SW480 (cell line): ENCODE results near the gene LRRC27.

ENCODE experiments used
- DNase-seq: peaks from one replicate; pipeline ENCODE4 v3.0.0-alpha.2; 2016; ENCODE audit warnings: low spot score

Gene LRRC27

DNA sequence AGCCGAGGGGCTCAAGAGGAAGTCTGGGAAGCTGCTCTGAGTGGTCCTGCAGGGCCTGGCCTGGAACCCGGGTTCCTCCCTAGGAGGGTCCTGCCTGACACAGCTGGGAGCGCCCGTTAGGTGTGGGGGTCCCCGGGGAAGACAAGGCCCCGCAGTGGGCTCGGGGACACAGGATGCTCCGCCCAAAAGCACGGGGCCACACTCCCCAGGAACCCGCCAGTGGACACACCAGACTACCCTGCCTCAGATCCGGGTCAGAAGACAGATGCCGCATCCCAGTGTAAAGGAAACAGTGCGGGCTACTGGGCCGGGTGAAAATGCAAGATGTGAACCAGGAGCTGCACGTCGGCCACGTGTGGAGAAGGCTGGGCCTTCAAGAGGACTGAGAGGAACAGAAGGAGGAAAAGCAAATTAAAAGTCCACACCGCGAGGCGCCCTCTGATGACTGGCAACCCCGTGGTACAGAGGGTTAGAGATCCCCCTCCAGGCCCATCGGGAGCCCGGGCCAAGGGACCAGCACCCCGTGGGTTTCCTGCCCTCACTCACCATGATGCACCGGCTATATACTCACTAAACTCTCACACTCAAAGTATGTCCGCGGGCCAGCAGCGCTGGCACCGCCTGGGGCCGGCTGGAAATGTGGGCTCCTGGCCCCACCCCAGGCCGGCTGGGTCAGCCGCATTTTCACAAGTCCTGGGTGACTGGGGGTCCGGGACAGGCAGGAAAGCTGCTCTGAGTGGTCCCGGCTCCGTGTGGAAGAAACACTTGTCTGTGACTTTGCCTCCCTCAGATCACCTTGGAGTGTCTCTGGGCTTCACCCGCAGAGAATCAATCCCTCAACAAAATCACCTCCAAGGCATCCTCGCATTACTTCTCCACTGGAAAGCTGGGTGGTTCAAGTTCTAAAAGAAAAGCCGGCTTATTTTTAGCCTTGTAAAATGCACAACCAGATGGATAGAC is 30.3 kb upstream of the LRRC27 start:
- no peak for DNase-seq

- DNase-seq = no peak
Observed at GRCh38 chr10:132302421-132303310, 29.3 kb upstream of the LRRC27 start.

- DNase-seq = peak; percentile 20
Observed at GRCh38 chr10:132303361-132304115, 28.5 kb upstream of the LRRC27 start.

DNA sequence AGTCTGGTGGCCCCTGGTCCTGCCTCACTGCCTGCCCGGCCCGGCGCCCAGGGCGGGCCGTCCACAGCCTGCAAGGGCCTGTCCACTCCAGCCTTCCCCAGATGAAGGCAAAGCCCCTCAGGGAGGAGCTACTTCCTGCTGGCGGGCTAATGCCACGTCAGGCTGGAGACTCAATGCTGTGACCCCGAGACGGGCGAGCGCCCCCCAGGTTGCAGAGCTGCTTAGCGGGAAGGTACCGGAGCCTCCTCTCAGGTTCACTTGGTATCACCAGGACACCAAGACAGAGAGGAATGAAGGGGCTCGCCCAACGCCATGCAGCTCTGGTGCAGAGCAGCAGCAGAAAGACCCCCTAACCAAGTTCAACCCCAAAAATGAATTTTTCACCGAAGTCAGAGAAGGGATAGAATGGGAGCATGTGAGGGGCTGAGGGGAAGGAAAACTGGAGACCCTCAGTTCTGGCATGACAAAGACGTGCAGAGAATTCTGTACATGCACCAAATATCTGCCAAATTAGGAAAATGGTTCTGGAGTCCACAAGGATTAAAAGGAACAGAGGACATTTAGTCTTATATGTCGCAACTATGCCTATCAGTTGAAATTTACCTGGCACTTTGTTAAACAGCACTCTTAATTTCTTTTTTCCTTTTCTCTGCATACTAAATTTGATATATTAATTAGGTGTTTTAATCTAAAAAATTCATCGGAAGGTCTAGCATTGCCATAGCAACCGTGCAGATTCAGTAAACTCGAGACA is 27.1 kb upstream of the LRRC27 start:
- no peak for DNase-seq

GRCh38 chr10:132305654-132306342 is 26.2 kb upstream of the LRRC27 start:
- DNase-seq = no peak

DNA sequence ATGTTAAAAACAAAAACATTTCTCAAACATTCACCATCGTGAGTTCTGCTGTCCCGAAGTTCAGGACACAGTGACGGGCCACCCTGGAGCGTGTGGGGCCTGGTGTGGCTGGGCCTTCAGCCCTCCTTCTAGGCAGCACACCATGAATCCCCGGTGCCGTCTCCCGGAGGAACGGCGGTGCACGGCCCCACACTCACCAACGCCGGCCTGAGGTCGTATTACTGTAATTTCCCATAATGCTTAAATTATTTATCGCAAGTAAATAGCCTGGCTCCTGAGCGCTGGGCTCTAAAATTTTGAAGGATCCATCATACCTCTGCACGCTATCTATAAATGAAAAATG is 25.7 kb upstream of the LRRC27 start:
- DNase-seq = no peak

DNA sequence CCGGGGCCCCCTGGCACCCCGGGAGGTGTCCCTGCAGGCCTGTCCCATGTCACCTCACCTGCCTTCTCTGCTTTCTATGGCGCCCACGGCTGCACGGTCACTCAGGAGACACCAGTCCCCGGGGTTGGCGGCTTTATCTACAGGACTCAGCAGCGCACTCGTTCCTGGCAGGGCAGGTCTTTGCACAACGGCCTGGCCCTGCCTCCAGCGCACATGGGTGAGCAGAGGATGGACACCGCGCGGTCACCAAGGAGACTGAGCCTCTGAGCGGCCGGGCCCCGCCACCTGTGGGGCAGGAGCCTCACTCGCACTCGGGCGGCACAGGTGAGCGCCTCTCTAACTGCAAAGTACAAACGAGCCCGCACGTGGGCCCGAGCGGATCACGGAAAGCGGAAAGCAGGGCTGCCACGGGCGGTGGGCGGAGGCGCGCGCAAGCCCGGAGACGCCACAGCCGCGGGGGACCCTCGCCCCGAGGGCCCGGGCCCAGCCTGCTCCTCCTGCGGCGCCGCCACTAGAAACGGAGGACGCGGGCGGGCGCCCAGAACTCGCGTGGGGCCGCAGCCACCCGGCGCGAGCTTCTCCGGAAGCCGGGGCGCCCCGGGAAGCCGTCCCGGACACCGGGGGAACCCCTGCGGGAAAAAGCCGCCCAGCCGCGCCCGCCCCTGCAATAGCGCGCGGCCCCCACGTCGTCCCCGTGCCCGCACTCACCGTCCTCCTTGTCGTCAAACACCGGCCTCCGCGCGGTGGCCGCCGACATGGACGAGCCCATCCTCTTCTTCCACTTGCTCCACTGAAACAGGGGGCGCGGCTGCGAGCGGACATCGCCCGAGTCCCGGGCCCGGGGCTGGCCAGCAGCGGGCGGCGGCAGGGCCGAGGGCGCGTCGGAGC is 24.9 kb upstream of the LRRC27 start:
- DNase-seq = peak; percentile 79

GRCh38 chr10:132307823-132308586 is 24.0 kb upstream of the LRRC27 start, which contains the start of gene STK32C:
TSS of gene STK32C (minus strand) at chr10:132307950. CDS start at chr10:132307833, 117 bp downstream.
- peak; percentile 82 for DNase-seq

DNA sequence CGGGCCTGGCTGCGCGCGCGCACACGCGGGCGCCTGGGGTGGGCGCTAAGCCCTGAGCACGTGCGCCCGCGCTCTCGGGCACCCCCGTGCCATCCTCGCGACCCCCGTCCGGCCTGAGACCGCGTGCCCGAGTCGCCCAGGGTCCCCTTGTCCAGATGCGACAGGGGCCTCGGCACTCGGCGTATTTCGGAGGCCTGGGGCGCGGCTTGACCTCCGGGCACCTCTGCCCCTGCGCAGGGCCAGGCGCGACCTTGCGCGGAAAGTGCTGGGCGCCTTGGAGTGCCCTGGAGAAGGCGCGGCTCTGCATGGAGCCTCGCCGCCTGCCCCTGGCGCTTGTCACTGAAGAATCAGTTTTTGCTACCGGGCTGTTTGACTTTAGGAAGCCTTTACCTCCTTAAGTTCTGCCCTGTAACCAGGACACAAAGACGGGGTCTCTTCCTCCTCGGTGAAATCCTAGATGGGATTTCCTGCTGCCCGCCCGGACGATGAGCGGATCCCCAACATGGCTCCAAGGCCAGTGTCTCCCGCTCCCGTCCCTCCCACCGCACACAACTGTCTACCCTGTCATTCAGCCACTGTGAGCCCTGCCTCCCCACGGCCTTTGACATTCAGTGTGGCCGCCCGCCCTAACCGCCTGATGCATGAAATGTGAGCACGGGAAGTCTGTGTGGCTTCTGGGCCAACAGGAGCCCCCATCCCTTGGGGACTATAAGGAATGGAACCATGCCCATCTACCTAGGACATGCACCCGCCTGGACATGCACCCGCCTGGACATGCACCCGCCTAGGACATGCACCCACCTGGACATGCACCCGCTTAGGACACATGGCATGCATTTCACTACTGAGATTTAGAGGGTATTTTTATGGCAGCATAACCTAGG is 23.2 kb upstream of the LRRC27 start:
- no peak for DNase-seq

- DNase-seq = no peak
Observed at GRCh38 chr10:132309471-132309865, 22.5 kb upstream of the LRRC27 start.

- DNase-seq = no peak
Observed at GRCh38 chr10:132309879-132310591, 22.0 kb upstream of the LRRC27 start.

GRCh38 chr10:132310701-132311337 is 21.2 kb upstream of the LRRC27 start:
- no peak for DNase-seq

DNA sequence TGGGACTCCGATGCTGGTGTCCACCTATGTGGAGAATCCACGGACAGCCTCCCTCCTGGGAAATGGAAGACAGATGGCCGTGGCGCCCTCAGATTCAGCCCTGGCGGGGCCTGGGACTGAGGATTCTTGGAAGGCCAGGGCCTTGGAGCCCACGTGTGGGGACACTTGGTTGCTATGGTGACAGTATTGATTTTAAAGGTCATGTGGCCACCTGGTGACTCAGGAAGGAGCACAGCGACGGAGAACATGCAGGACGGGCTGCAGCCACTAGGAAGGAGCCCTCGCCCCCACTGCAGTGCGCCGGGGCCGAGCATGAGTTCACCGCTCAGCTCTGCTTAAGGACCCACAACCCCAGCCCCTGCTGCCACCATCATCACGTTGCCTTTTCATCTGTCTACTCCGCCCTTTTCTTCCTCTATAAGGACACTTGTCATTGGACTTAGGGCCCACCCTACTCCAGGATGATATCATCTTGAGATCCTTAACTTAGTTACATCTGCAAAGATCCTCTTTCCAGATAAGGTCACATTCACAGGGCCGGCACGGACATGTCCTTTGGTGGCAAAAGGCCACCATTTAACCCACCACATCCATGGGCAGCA is 20.6 kb upstream of the LRRC27 start:
- no peak for DNase-seq

- no peak for DNase-seq
Observed at GRCh38 chr10:132313305-132313704, 18.7 kb upstream of the LRRC27 start.

DNA sequence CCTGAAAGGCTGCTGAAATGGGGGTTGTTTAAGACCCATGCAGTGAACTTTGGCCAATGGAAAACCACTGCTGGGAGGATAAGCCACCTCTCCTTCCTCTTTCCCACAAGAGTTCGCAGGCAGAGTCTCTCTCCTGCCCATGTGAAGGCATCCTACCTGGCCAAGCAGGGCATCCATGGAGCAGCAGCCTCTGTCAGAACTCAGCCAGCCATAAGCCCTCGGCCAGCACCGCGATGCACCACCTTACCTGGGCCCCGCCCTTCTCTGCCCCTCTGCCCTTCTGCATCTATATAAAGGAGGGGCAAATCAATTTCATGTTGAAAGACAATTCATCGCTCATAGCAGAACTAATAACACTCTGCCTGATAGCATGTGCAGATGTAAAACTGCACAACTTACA is 18.1 kb upstream of the LRRC27 start:
- DNase-seq = no peak

DNA sequence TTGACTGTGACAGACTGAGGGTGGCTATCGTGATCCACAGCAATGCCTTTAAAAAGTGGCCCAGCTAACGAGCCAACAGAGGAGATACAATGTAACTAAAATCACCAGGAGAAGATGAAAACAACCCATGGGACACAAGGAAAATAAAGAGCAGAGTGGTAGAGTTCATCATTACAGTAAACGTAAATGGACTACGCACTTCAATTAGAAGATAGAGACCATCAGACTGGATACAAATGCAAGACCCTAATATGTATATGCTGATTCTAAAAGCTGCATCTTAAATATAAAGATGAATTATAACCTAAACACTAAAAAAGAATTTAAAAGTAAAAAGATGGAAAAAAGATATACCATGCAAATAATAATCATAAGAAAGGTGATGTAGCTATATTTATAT is 17.7 kb upstream of the LRRC27 start:
- DNase-seq = no peak
